ENCODE data around the gene CCDC191. TPM values are rescaled to one million over a fixed set of nuclear protein-coding genes. Genes with fewer than 3 reads are reported as not detected.
A peak's percentile ranks its signal among the peaks of the same experiment; 100 is the strongest.

CCDC191 gene
- polyA plus RNA-seq, 2 donors: 1.0 to 2.9 TPM

DNA sequence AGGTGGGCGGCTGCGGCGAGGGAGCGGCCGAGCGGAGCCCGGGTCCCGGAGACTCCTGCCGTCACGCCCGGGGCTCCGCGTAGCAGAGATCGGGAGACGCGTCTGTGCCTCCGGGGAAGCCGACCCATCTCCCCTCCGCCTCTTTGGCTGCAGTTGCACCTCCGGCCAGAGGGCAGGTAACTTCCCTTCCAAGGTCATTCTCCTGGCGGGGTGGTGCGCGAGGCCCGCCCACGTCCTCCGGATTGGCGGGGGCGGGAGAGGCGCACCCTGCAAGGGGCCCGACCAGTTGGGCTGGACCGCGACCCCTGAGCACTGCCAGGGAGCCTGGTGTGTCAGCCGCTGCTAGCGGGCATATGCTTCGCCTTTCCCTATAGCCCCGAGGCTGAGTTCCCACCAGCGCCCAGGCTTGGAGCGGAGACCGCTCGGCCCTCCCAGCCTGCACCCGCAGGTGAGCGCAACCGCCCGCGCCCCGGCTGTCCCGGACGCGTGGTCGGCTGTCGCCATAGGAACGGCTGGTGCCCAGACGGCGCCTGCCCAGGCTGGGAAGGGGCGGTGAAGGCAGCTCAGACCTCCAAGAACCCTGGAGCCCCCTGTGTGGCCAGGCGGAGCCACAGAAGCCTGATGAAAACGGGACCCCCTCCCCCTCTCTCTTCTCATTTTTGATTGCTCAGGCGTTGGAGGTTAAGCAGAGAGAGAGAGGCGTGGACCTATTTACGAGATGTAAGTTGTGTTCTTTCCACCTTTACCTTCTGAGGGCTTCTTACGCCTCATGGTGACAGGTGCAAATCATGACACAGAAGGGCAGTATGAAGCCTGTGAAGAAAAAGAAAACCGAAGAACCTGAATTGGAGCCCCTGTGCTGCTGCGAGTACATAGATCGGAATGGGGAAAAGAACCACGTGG lies 108.1 kb downstream of the CCDC191 start:
- no peaks in the 10 kb centered on the region for H3K36me3 ChIP-seq (ENCODE audit: control insufficient read depth in 2 of 2, insufficient read depth in 2 of 2, low read length in 1 of 2)
- H3K9me3 ChIP-seq (ENCODE audit: control insufficient read depth in 2 of 2, insufficient read depth in 1 of 2, low read depth in 1 of 2, low read length in 1 of 2): no peaks in the 10 kb centered on the region
- H3K4me1 ChIP-seq (ENCODE audit: control insufficient read depth in 2 of 2, insufficient read depth in 2 of 2, low read length in 1 of 2): no peaks in the 10 kb centered on the region
- peak overlapping the region; percentile 7 to 70 for H3K27ac ChIP-seq (ENCODE audit: low read depth in 2 of 2, low read length in 1 of 2)
- WGBS, 2 donors: 1 to 2% methylated on average over 59 to 65 of the region's 65 CpGs
- H3K4me3 ChIP-seq (ENCODE audit: low read depth in 1 of 2, low read length in 2 of 2): peak overlapping the region; percentile 63 to 85
- H3K27me3 ChIP-seq (ENCODE audit: control insufficient read depth in 1 of 2, insufficient read depth in 2 of 2, low read length in 2 of 2): no peaks in the 10 kb centered on the region

GRCh38 chr3:113947372-113948014 lies 108.8 kb downstream of the CCDC191 start, which contains the start of gene ZDHHC23:
Gene ZDHHC23 (plus strand): TSS chr3:113948013. CDS start chr3:113948803, 790 bp downstream.
- no peaks in the 10 kb centered on the region for H3K27me3 ChIP-seq (ENCODE audit: control insufficient read depth in 1 of 2, insufficient read depth in 2 of 2, low read length in 2 of 2)
- H3K27ac ChIP-seq (ENCODE audit: low read depth in 2 of 2, low read length in 1 of 2): peak within 1 kb of the TSS; percentile 70 to 74
- WGBS, 2 donors: 0 to 1% methylated on average over 77 to 80 of the region's 80 CpGs
- H3K36me3 ChIP-seq (ENCODE audit: control insufficient read depth in 2 of 2, insufficient read depth in 2 of 2, low read length in 1 of 2): no peaks in the 10 kb centered on the region
- H3K9me3 ChIP-seq (ENCODE audit: control insufficient read depth in 2 of 2, insufficient read depth in 1 of 2, low read depth in 1 of 2, low read length in 1 of 2): no peaks in the 10 kb centered on the region
- H3K4me3 ChIP-seq (ENCODE audit: low read depth in 1 of 2, low read length in 2 of 2): peak within 1 kb of the TSS; percentile 63 to 85
- H3K4me1 ChIP-seq (ENCODE audit: control insufficient read depth in 2 of 2, insufficient read depth in 2 of 2, low read length in 1 of 2): no peaks in the 10 kb centered on the region

- WGBS, 2 donors: 69 to 79% methylated on average over 7 of the region's 7 CpGs
- Histone ChIP-seq H3K4me3 (ENCODE audit: low read depth in 1 of 2, low read length in 2 of 2) (peak overlapping the region in 1 of 2 donors; percentile 63), H3K27me3 (ENCODE audit: control insufficient read depth in 1 of 2, insufficient read depth in 2 of 2, low read length in 2 of 2) (no peaks in the 10 kb centered on the region), H3K9me3 (ENCODE audit: control insufficient read depth in 2 of 2, insufficient read depth in 1 of 2, low read depth in 1 of 2, low read length in 1 of 2) (no peaks in the 10 kb centered on the region), H3K27ac (ENCODE audit: low read depth in 2 of 2, low read length in 1 of 2) (no peak overlapping the region), H3K4me1 (ENCODE audit: control insufficient read depth in 2 of 2, insufficient read depth in 2 of 2, low read length in 1 of 2) (no peaks in the 10 kb centered on the region), H3K36me3 (ENCODE audit: control insufficient read depth in 2 of 2, insufficient read depth in 2 of 2, low read length in 1 of 2) (peaks cover 0 to under 1% of the 10 kb centered on the region in 2 donors)
These were observed 109.5 kb downstream of the CCDC191 start for GRCh38 chr3:113946831-113947230.

DNA sequence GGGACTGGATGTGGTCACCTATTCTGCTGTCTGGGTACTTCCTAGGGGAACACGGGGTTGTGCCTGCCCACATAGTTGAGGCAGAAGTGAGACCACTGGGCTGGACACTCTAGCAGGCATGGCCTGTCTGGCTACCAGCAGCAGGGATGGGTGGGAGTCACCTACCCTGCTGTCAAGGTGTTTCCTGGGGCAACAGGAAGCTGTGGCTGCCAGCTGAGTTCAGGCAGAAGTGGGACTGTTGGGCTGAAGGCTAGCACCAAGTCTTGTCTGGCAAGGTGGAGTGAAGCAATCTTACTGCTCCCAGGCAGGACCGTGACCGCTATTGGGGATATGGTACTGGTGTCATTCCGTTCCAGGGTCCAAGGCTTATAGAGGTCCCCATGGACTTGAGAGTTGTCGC lies 128.8 kb downstream of the CCDC191 start:
- no peaks in the 10 kb centered on the region for H3K9me3 ChIP-seq (ENCODE audit: control insufficient read depth in 2 of 2, insufficient read depth in 1 of 2, low read depth in 1 of 2, low read length in 1 of 2)
- H3K4me3 ChIP-seq (ENCODE audit: low read depth in 1 of 2, low read length in 2 of 2): no peak overlapping the region
- H3K4me1 ChIP-seq (ENCODE audit: control insufficient read depth in 2 of 2, insufficient read depth in 2 of 2, low read length in 1 of 2): no peaks in the 10 kb centered on the region
- no peaks in the 10 kb centered on the region for H3K36me3 ChIP-seq (ENCODE audit: control insufficient read depth in 2 of 2, insufficient read depth in 2 of 2, low read length in 1 of 2)
- WGBS, 2 donors: 78 to 81% methylated on average over 5 of the region's 5 CpGs
- H3K27me3 ChIP-seq (ENCODE audit: control insufficient read depth in 1 of 2, insufficient read depth in 2 of 2, low read length in 2 of 2): no peaks in the 10 kb centered on the region
- H3K27ac ChIP-seq (ENCODE audit: low read depth in 2 of 2, low read length in 1 of 2): no peak overlapping the region

DNA sequence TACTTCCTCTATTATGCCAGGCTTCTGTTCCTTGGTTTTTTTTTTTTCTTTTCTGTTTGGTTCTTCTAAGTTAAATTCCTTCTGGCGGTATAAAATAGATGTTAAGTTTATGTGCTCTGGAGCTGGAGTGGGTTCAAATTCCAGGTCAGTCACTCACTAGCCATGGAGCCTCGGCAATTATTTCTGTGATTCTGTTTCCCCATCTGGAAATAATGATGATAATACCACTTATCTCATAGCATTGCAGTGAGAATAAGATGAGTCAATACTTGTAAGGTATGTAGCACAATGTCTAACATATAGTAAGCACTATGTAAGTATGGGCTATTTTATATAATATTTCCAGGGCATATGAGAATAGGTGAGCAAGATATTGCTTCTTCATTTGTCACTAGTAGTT lies 141.7 kb downstream of the CCDC191 start:
- Histone ChIP-seq H3K4me3 (ENCODE audit: low read depth in 1 of 2, low read length in 2 of 2) (no peak overlapping the region), H3K27ac (ENCODE audit: low read depth in 2 of 2, low read length in 1 of 2) (no peak overlapping the region), H3K36me3 (ENCODE audit: control insufficient read depth in 2 of 2, insufficient read depth in 2 of 2, low read length in 1 of 2) (no peaks in the 10 kb centered on the region), H3K4me1 (ENCODE audit: control insufficient read depth in 2 of 2, insufficient read depth in 2 of 2, low read length in 1 of 2) (no peaks in the 10 kb centered on the region), H3K27me3 (ENCODE audit: control insufficient read depth in 1 of 2, insufficient read depth in 2 of 2, low read length in 2 of 2) (no peaks in the 10 kb centered on the region), H3K9me3 (ENCODE audit: control insufficient read depth in 2 of 2, insufficient read depth in 1 of 2, low read depth in 1 of 2, low read length in 1 of 2) (no peaks in the 10 kb centered on the region)
- 54 to 62% methylated on average over 2 of the region's 2 CpGs for WGBS, 2 donors

Other genes with a start within 250 kb of the CCDC191 start
- gene GRAMD1C, start 217.7 kb downstream of the CCDC191 start, polyA plus RNA-seq: 10 to 100 TPM in 1 of 2 donors, 1 to 10 TPM in 1; 5.9 to 21.1 TPM
- gene ZDHHC23, start 108.5 kb downstream of the CCDC191 start, polyA plus RNA-seq: 1 to 10 TPM; 1.6 to 2.1 TPM
- gene QTRT2, start 211 bp upstream of the CCDC191 start, polyA plus RNA-seq: 1 to 10 TPM; 4.6 to 6.3 TPM
- gene DRD3, start 122.5 kb upstream of the CCDC191 start, polyA plus RNA-seq: not detected
- gene ZNF80, start 181.1 kb upstream of the CCDC191 start, polyA plus RNA-seq: under 1 TPM in 1 of 2 donors, not detected in 1; 0.05 TPM
- under 1 TPM; 0.39 to 0.41 TPM for gene TIGIT, start 237.5 kb upstream of the CCDC191 start, polyA plus RNA-seq